ENCODE results near the gene WDR86.
A peak's percentile ranks its signal among the peaks of the same experiment; 100 is the strongest.

The WDR86 gene

GRCh38 chr7:151439855-151440798, 30.3 kb upstream of the WDR86 start, which contains the start of gene CRYGN:
Gene CRYGN, minus strand, starts transcription at chr7:151440141. Its CDS starts 224 bp downstream, at chr7:151439917.
- DNase-seq (ENCODE audit: low read depth) = no peak

- DNase-seq (ENCODE audit: low read depth) = no peak
Measured at GRCh38 chr7:151438864-151439601, 29.2 kb upstream of the WDR86 start.

GRCh38 chr7:151437866-151438516, 28.2 kb upstream of the WDR86 start:
- DNase-seq (ENCODE audit: low read depth) = no peak

- DNase-seq (ENCODE audit: low read depth) = no peak
Measured at GRCh38 chr7:151437159-151437553, 27.3 kb upstream of the WDR86 start.

- DNase-seq (ENCODE audit: low read depth) = peak; percentile 42
Measured at GRCh38 chr7:151436446-151437158, 26.8 kb upstream of the WDR86 start.

- no peak for DNase-seq (ENCODE audit: low read depth)
Measured at GRCh38 chr7:151435971-151436370, 26.1 kb upstream of the WDR86 start.

- DNase-seq (ENCODE audit: low read depth) = no peak
Measured at GRCh38 chr7:151435103-151435916, 25.5 kb upstream of the WDR86 start.

- DNase-seq (ENCODE audit: low read depth) = no peak
Measured at GRCh38 chr7:151434549-151434948, 24.7 kb upstream of the WDR86 start.

GRCh38 chr7:151433721-151434400, 24.0 kb upstream of the WDR86 start:
- no peak for DNase-seq (ENCODE audit: low read depth)

GRCh38 chr7:151432658-151433521, 23.1 kb upstream of the WDR86 start:
- no peak for DNase-seq (ENCODE audit: low read depth)

GRCh38 chr7:151431768-151432311, 22.0 kb upstream of the WDR86 start:
- no peak for DNase-seq (ENCODE audit: low read depth)

- DNase-seq (ENCODE audit: low read depth) = no peak
Measured at GRCh38 chr7:151431281-151431767, 21.5 kb upstream of the WDR86 start.

GRCh38 chr7:151430391-151431205, 20.8 kb upstream of the WDR86 start:
- DNase-seq (ENCODE audit: low read depth) = no peak

GRCh38 chr7:151429560-151430331, 19.9 kb upstream of the WDR86 start:
- DNase-seq (ENCODE audit: low read depth) = no peak

GRCh38 chr7:151429237-151429559, 19.4 kb upstream of the WDR86 start:
- no peak for DNase-seq (ENCODE audit: low read depth)

GRCh38 chr7:151428378-151429236, 18.8 kb upstream of the WDR86 start:
- DNase-seq (ENCODE audit: low read depth) = peak; percentile 20
